ENCODE results near the gene CPA1. TPM values are rescaled to one million over a fixed set of nuclear protein-coding genes. Genes with fewer than 3 reads are reported as not detected.

Gene CPA1
- total and polyA plus RNA-seq, 10 of the 15 experiments (the other 5 are each of a cell fraction or from before 2014, with no cell fraction given), result 8.0 TPM; not detected in 9

- no peaks in the 10 kb centered on the region for H3K79me2 ChIP-seq (ENCODE audit: control insufficient read depth, insufficient read depth, low read length)
- POLR2A ChIA-PET, result no interaction called here
- no peak for FAIRE-seq
- no peak for DNase-seq (ENCODE audit: low read depth, low spot score)
- RAD21 ChIA-PET (ENCODE audit: unreplicated experiment), result no interaction called here
- ATAC-seq, result peak; percentile 47
- BruUV-seq (replicated peaks), result no TSS peak
- no peak for TF ChIP-seq CEBPB (IDR thresholded peaks at IDR 0.05; ENCODE audit: borderline replicate concordance in 1 of 2, low read depth in 2 of 2, low read length in 2 of 2)
- TF ChIP-seq MYC (IDR thresholded peaks at IDR 0.05; ENCODE audit: insufficient read depth, insufficient read length, insufficient replicate concordance, low read length, severe bottlenecking), result no peak
- no peak for TF ChIP-seq HSF1 (IDR thresholded peaks at IDR 0.05; ENCODE audit: low read depth, low read length)
- no peaks in the 10 kb centered on the region for H3K36me3 ChIP-seq (ENCODE audit: control insufficient read depth in 2 of 2, insufficient read depth in 2 of 2, low read length in 1 of 2)
- WGBS (ENCODE audit: insufficient coverage, insufficient replicate concordance, low lambda C conversion rate, missing lambda C conversion rate), result 65% methylated on average over 10 of the region's 10 CpGs
- intact Hi-C loops (cut with micrococcal nuclease; ENCODE audit: unreplicated experiment), result no loop called here
- H4K20me1 ChIP-seq (ENCODE audit: control insufficient read depth, insufficient read depth), result no peaks in the 10 kb centered on the region
- SMC1A ChIA-PET (ENCODE audit: uncharacterized antibody, unreplicated experiment), result interaction anchor here (0.7 kb wide), 1 partner anchor 103 kb away, joined by 3 read pairs; no protein-coding TSS in a partner anchor
- in situ Hi-C loops (cut with MboI), result no loop called here
- H3K27ac ChIP-seq (ENCODE audit: control insufficient read depth, insufficient read depth), result no peak overlapping the region
- no peak overlapping the region for H3K9ac ChIP-seq (ENCODE audit: control insufficient read depth, insufficient read depth, low read length)
- H3K9me3 ChIP-seq (replicated peaks; ENCODE audit: control insufficient read depth, insufficient read depth, low read length), result no peaks in the 10 kb centered on the region
- H3K4me3 ChIP-seq, result no peak overlapping the region
- H3K27me3 ChIP-seq (replicated peaks in 1 of 2; ENCODE audit: control insufficient read depth in 2 of 2, insufficient read depth in 2 of 2, low read length in 1 of 2), result no peaks in the 10 kb centered on the region
- no peak overlapping the region for H2AFZ ChIP-seq (ENCODE audit: control insufficient read depth, low read depth, low read length)
- peaks cover 15% of the 10 kb centered on the region for H3K4me1 ChIP-seq (ENCODE audit: control insufficient read depth, insufficient read depth, low read length)
- CTCF ChIA-PET, result interaction anchor here (0.9 to 1.0 kb wide), 2 partner anchors 10 to 173 kb away, joined by 3 read pairs; no protein-coding TSS in a partner anchor
- H3K4me2 ChIP-seq (ENCODE audit: control insufficient read depth, insufficient read depth), result no peak overlapping the region
These were observed 34.0 kb upstream of the CPA1 start for GRCh38 chr7:130346177-130346905.

GRCh38 chr7:130346941-130347340 lies 33.4 kb upstream of the CPA1 start:
- Histone ChIP-seq H3K27ac (ENCODE audit: control insufficient read depth, insufficient read depth) (no peak overlapping the region), H3K4me1 (ENCODE audit: control insufficient read depth, insufficient read depth, low read length) (peaks cover 21% of the 10 kb centered on the region), H3K36me3 (ENCODE audit: control insufficient read depth in 2 of 2, insufficient read depth in 2 of 2, low read length in 1 of 2) (no peaks in the 10 kb centered on the region), H3K79me2 (ENCODE audit: control insufficient read depth, insufficient read depth, low read length) (no peaks in the 10 kb centered on the region), H3K9ac (ENCODE audit: control insufficient read depth, insufficient read depth, low read length) (no peak overlapping the region), H4K20me1 (ENCODE audit: control insufficient read depth, insufficient read depth) (no peaks in the 10 kb centered on the region), H3K4me3 (no peak overlapping the region), H3K27me3 (replicated peaks in 1 of 2; ENCODE audit: control insufficient read depth in 2 of 2, insufficient read depth in 2 of 2, low read length in 1 of 2) (no peaks in the 10 kb centered on the region), H3K9me3 (replicated peaks; ENCODE audit: control insufficient read depth, insufficient read depth, low read length) (no peaks in the 10 kb centered on the region), H3K4me2 (ENCODE audit: control insufficient read depth, insufficient read depth) (no peak overlapping the region), H2AFZ (ENCODE audit: control insufficient read depth, low read depth, low read length) (no peak overlapping the region)
- in situ Hi-C loops (cut with MboI) (no loop called here), intact Hi-C loops (cut with micrococcal nuclease; ENCODE audit: unreplicated experiment) (no loop called here)
- ChIA-PET RAD21 (ENCODE audit: unreplicated experiment) (no interaction called here), CTCF (interaction anchor here (0.9 kb wide), 1 partner anchor 10 kb away, joined by 3 read pairs; no protein-coding TSS in a partner anchor), SMC1A (ENCODE audit: uncharacterized antibody, unreplicated experiment) (interaction anchor here (0.7 kb wide), 1 partner anchor 10 kb away, joined by 3 read pairs; no protein-coding TSS in a partner anchor), POLR2A (no interaction called here)
- ATAC-seq (no peak), FAIRE-seq (no peak), DNase-seq (ENCODE audit: low read depth, low spot score) (no peak)
- WGBS (ENCODE audit: insufficient coverage, insufficient replicate concordance, low lambda C conversion rate, missing lambda C conversion rate), result 72% methylated on average over 10 of the region's 12 CpGs
- TF ChIP-seq ZNF687 (IDR thresholded peaks at IDR 0.05), result no peak
- TF ChIP-seq BACH1 (IDR thresholded peaks at IDR 0.05; ENCODE audit: borderline replicate concordance), result no peak
- BruUV-seq (replicated peaks), result no TSS peak
